ENCODE data around the gene C19orf73. TPM values are rescaled to one million over a fixed set of nuclear protein-coding genes. Genes with fewer than 3 reads are reported as not detected.

Gene C19orf73
- total and polyA plus RNA-seq, 2 experiments from 2014 or later = 8.1 to 9.1 TPM

GRCh38 chr19:49130325-49130724 is 11.4 kb upstream of the C19orf73 start:
- peaks cover 23% of the 10 kb centered on the region; the same call in 1 of the 2 replicates for H3F3A ChIP-seq (replicated peaks; ENCODE audit: low read depth)
- no peak overlapping the region for H3K4me3 ChIP-seq
- Mint-ChIP-seq H3K4me1 (peaks cover 26% of the 10 kb centered on the region), H3K27ac (no peak overlapping the region), H3K4me3 (no peak overlapping the region; the same call in 2 of the 3 replicates), H3K9me3 (no peaks in the 10 kb centered on the region), H3K27me3 (ENCODE audit: insufficient read depth, low read depth, poor library complexity) (peaks cover 7% of the 10 kb centered on the region), H3K36me3 (ENCODE audit: low read depth) (peaks cover 19% of the 10 kb centered on the region)
- no peak overlapping the region for H3K27ac ChIP-seq (ENCODE audit: low read depth)
- no peaks in the 10 kb centered on the region for H3K9me2 ChIP-seq (ENCODE audit: insufficient read depth)
- DNase-seq (ENCODE audit: low spot score) = no peak
- TF ChIP-seq, protein P1, sequence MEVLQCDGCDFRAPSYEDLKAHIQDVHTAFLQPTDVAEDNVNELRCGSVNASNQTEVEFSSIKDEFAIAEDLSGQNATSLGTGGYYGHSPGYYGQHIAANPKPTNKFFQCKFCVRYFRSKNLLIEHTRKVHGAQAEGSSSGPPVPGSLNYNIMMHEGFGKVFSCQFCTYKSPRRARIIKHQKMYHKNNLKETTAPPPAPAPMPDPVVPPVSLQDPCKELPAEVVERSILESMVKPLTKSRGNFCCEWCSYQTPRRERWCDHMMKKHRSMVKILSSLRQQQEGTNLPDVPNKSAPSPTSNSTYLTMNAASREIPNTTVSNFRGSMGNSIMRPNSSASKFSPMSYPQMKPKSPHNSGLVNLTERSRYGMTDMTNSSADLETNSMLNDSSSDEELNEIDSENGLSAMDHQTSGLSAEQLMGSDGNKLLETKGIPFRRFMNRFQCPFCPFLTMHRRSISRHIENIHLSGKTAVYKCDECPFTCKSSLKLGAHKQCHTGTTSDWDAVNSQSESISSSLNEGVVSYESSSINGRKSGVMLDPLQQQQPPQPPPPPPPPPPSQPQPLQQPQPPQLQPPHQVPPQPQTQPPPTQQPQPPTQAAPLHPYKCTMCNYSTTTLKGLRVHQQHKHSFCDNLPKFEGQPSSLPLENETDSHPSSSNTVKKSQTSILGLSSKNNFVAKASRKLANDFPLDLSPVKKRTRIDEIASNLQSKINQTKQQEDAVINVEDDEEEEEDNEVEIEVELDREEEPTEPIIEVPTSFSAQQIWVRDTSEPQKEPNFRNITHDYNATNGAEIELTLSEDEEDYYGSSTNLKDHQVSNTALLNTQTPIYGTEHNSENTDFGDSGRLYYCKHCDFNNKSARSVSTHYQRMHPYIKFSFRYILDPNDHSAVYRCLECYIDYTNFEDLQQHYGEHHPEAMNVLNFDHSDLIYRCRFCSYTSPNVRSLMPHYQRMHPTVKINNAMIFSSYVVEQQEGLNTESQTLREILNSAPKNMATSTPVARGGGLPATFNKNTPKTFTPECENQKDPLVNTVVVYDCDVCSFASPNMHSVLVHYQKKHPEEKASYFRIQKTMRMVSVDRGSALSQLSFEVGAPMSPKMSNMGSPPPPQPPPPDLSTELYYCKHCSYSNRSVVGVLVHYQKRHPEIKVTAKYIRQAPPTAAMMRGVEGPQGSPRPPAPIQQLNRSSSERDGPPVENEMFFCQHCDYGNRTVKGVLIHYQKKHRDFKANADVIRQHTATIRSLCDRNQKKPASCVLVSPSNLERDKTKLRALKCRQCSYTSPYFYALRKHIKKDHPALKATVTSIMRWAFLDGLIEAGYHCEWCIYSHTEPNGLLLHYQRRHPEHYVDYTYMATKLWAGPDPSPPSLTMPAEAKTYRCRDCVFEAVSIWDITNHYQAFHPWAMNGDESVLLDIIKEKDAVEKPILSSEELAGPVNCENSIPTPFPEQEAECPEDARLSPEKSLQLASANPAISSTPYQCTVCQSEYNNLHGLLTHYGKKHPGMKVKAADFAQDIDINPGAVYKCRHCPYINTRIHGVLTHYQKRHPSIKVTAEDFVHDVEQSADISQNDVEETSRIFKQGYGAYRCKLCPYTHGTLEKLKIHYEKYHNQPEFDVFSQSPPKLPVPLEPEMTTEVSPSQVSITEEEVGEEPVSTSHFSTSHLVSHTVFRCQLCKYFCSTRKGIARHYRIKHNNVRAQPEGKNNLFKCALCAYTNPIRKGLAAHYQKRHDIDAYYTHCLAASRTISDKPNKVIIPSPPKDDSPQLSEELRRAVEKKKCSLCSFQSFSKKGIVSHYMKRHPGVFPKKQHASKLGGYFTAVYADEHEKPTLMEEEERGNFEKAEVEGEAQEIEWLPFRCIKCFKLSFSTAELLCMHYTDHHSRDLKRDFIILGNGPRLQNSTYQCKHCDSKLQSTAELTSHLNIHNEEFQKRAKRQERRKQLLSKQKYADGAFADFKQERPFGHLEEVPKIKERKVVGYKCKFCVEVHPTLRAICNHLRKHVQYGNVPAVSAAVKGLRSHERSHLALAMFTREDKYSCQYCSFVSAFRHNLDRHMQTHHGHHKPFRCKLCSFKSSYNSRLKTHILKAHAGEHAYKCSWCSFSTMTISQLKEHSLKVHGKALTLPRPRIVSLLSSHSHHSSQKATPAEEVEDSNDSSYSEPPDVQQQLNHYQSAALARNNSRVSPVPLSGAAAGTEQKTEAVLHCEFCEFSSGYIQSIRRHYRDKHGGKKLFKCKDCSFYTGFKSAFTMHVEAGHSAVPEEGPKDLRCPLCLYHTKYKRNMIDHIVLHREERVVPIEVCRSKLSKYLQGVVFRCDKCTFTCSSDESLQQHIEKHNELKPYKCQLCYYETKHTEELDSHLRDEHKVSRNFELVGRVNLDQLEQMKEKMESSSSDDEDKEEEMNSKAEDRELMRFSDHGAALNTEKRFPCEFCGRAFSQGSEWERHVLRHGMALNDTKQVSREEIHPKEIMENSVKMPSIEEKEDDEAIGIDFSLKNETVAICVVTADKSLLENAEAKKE (CRISPR knock-in tag; IDR thresholded peaks at IDR 0.05) = no peak
- TF ChIP-seq ZNF114 (CRISPR knock-in tag; IDR thresholded peaks at IDR 0.05) (no peak), JUNB (IDR thresholded peaks at IDR 0.05; ENCODE audit: unreplicated experiment) (no peak), STAT1 (IDR thresholded peaks at IDR 0.05; ENCODE audit: unreplicated experiment) (no peak), NANOG (IDR thresholded peaks at IDR 0.05; ENCODE audit: borderline replicate concordance) (no peak), CREB1 (CRISPR knock-in tag; IDR thresholded peaks at IDR 0.05; ENCODE audit: low read depth) (no peak), POLR2AphosphoS5 (IDR thresholded peaks at IDR 0.05; ENCODE audit: low read depth) (no peak), EZH2 (IDR thresholded peaks at IDR 0.05; ENCODE audit: low read depth, unreplicated experiment) (no peak), EZH2phosphoT487 (IDR thresholded peaks at IDR 0.05; ENCODE audit: unreplicated experiment) (no peak), ZNF331 (CRISPR knock-in tag; IDR thresholded peaks at IDR 0.05; ENCODE audit: low read depth) (no peak), ETS1 (IDR thresholded peaks at IDR 0.05) (no peak), REST (IDR thresholded peaks at IDR 0.05; ENCODE audit: unreplicated experiment) (no peak)
- TF ChIP-seq, protein P2, sequence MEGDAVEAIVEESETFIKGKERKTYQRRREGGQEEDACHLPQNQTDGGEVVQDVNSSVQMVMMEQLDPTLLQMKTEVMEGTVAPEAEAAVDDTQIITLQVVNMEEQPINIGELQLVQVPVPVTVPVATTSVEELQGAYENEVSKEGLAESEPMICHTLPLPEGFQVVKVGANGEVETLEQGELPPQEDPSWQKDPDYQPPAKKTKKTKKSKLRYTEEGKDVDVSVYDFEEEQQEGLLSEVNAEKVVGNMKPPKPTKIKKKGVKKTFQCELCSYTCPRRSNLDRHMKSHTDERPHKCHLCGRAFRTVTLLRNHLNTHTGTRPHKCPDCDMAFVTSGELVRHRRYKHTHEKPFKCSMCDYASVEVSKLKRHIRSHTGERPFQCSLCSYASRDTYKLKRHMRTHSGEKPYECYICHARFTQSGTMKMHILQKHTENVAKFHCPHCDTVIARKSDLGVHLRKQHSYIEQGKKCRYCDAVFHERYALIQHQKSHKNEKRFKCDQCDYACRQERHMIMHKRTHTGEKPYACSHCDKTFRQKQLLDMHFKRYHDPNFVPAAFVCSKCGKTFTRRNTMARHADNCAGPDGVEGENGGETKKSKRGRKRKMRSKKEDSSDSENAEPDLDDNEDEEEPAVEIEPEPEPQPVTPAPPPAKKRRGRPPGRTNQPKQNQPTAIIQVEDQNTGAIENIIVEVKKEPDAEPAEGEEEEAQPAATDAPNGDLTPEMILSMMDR (conservative IDR thresholded peaks at IDR 0.05; ENCODE audit: low read depth in 2 of 2) = no peak
- H2AFZ ChIP-seq = no peak overlapping the region
- H3K36me3 ChIP-seq (ENCODE audit: insufficient read depth) = peaks cover 2% of the 10 kb centered on the region; the same call in 1 of the 2 replicates
- no peaks in the 10 kb centered on the region for H4K20me1 ChIP-seq (replicated peaks; ENCODE audit: insufficient read depth)
- H3K79me2 ChIP-seq (replicated peaks; ENCODE audit: insufficient read depth) = no peaks in the 10 kb centered on the region
- no peak for ATAC-seq
- H3K4me2 ChIP-seq = no peak overlapping the region
- H3K4me1 ChIP-seq (ENCODE audit: insufficient read depth) = peaks cover 18% of the 10 kb centered on the region
- no peaks in the 10 kb centered on the region for H3K27me3 ChIP-seq (ENCODE audit: insufficient read depth)

Data from GM23338 (cell line).